DOHH2 (cell line): ENCODE results near the gene NBEA.

Experiments
- H3F3A ChIP-seq: fragments of 200-600 bp; sonication (generic), shearing (Covaris generic); 2 replicates; pipeline ENCODE4 v1.6.0; 2016; ENCODE audit warnings: antibody characterized with exemption, mild to moderate bottlenecking; ENCODE audit not compliant: control insufficient read depth, insufficient read depth
- H3K27ac ChIP-seq: fragments of 200-600 bp; sonication (generic); 2 replicates; pipeline ENCODE4 v1.5.1; 2014; ENCODE audit warnings: low read depth, mild to moderate bottlenecking, low read length, moderate library complexity
- H3K27me3 ChIP-seq: fragments of 200-600 bp; sonication (generic); 2 replicates; pipeline ENCODE4 v1.6.1; 2014; ENCODE audit warnings: mild to moderate bottlenecking, low read length, mixed read lengths; ENCODE audit not compliant: control insufficient read depth
- H3K36me3 ChIP-seq: fragments of 200-600 bp; sonication (generic); 2 replicates; pipeline ENCODE4 v1.6.1; 2014; ENCODE audit warnings: mild to moderate bottlenecking, low read length, moderate library complexity, mixed read lengths; ENCODE audit not compliant: control insufficient read depth
- H3K4me1 ChIP-seq: fragments of 200-600 bp; sonication (generic); 2 replicates; pipeline ENCODE4 v1.6.1; 2014; ENCODE audit warnings: mild to moderate bottlenecking, low read length, mixed read lengths; ENCODE audit not compliant: control insufficient read depth
- H3K4me2 ChIP-seq: fragments of 200-600 bp; sonication (generic); 2 replicates; pipeline ENCODE4 v1.6.0; 2014; ENCODE audit warnings: mild to moderate bottlenecking, low read length, moderate library complexity
- H3K4me3 ChIP-seq: fragments of 200-600 bp; sonication (generic); 2 replicates; pipeline ENCODE4 v1.5.1; 2014; ENCODE audit warnings: mild to moderate bottlenecking, low read length, mixed read lengths
- H3K79me2 ChIP-seq: fragments of 200-600 bp; sonication (generic); 2 replicates; pipeline ENCODE4 v1.6.1; 2014; ENCODE audit warnings: mild to moderate bottlenecking, low read length, mixed read lengths; ENCODE audit not compliant: control insufficient read depth
- H3K9me2 ChIP-seq: fragments of 200-600 bp; sonication (generic); replicated peaks from 2 replicates; pipeline ENCODE4 v1.6.1; 2014; ENCODE audit warnings: mild to moderate bottlenecking, low read length, mixed read lengths; ENCODE audit not compliant: control insufficient read depth
- H3K9me3 ChIP-seq: fragments of 200-600 bp; sonication (generic); 2 replicates; pipeline ENCODE4 v1.6.1; 2014; ENCODE audit warnings: antibody characterized with exemption, low read length, mixed read lengths; ENCODE audit not compliant: control insufficient read depth, insufficient read depth
- H4K20me1 ChIP-seq: fragments of 200-600 bp; sonication (generic); 2 replicates; pipeline ENCODE4 v1.6.0; 2014; ENCODE audit warnings: low read depth, mild to moderate bottlenecking, antibody characterized with exemption, low read length, moderate library complexity; ENCODE audit not compliant: control insufficient read depth, insufficient read depth
- EZH2phosphoT487 ChIP-seq: fragments of 200-600 bp; sonication (generic); IDR thresholded peaks from 2 replicates; pipeline ENCODE4 v1.6.1; 2017; ENCODE audit warnings: borderline replicate concordance, mild to moderate bottlenecking, antibody characterized with exemption, low read length, moderate library complexity, mixed read lengths
- TF ChIP-seq, protein P1 (sequence below): fragments of 200-600 bp; sonication (generic); IDR thresholded peaks from one replicate; pipeline ENCODE4 v1.5.1; 2014; ENCODE audit warnings: antibody characterized with exemption, mild to moderate bottlenecking, low read depth, low read length; ENCODE audit not compliant: poor library complexity, severe bottlenecking

Gene NBEA

DNA sequence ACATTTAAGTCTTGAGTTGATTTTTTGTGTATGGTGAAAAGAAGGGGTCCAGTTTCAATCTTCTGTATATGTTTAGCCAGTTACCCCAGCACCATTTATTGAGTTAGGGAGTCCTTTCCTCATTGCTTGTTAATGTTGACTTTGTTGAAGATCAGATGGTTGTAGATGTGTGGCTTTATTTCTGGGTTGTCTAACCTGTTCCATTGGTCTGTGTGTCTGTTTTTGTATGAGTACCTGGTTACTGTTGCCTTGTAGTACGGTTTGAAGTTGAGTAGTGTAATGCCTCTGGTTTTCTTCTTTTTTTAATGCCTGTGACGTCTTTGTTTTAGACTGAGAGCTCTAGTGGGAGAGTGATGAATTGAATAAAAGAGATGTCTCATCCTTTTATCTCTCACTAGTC, 83.2 kb downstream of the NBEA start:
- no peaks in the 10 kb centered on the region for H3K27me3 ChIP-seq
- no peak overlapping the region for H3K27ac ChIP-seq
- no peak overlapping the region for H3K4me3 ChIP-seq
- H3K9me3 ChIP-seq, result 0 out of 2 replicates have a peak, but pooled peaks cover 4% of the 10 kb centered on the region
- no peak overlapping the region for H3K4me2 ChIP-seq
- H3F3A ChIP-seq, result no peaks in the 10 kb centered on the region
- H3K4me1 ChIP-seq, result no peaks in the 10 kb centered on the region
- H3K9me2 ChIP-seq, result no peaks in the 10 kb centered on the region
- TF ChIP-seq EZH2phosphoT487, result no peak
- TF ChIP-seq, protein P1, sequence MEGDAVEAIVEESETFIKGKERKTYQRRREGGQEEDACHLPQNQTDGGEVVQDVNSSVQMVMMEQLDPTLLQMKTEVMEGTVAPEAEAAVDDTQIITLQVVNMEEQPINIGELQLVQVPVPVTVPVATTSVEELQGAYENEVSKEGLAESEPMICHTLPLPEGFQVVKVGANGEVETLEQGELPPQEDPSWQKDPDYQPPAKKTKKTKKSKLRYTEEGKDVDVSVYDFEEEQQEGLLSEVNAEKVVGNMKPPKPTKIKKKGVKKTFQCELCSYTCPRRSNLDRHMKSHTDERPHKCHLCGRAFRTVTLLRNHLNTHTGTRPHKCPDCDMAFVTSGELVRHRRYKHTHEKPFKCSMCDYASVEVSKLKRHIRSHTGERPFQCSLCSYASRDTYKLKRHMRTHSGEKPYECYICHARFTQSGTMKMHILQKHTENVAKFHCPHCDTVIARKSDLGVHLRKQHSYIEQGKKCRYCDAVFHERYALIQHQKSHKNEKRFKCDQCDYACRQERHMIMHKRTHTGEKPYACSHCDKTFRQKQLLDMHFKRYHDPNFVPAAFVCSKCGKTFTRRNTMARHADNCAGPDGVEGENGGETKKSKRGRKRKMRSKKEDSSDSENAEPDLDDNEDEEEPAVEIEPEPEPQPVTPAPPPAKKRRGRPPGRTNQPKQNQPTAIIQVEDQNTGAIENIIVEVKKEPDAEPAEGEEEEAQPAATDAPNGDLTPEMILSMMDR, result no peak
- H4K20me1 ChIP-seq, result no peaks in the 10 kb centered on the region
- H3K79me2 ChIP-seq, result no peaks in the 10 kb centered on the region; the same call in 1 of the 2 replicates
- no peaks in the 10 kb centered on the region for H3K36me3 ChIP-seq

DNA sequence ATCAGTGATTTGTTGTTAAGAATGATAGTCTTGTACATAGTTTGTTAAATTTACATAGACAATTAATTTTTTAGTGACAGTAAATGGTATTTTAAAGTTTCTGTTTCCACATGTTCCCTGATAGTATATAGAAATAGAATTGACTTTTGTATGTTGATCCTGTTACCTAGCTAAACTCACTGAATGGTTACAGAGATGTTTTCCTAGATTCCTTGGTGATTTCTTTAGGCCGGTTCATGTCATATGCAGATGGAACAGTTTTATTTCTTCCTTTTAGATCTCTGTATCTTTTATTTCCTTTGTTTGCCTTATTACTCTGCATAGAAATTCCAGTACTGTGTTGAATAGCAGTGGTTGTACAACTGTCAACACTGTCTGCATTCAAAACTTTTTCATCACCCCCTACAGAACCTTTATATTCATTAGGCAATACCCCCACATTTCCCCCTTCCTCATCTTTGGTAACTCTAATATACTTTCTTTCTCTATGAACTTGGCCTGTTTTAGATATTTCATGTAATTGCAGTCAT, 86.3 kb downstream of the NBEA start:
- TF ChIP-seq, protein P1, result no peak
- no peak for TF ChIP-seq EZH2phosphoT487

DNA sequence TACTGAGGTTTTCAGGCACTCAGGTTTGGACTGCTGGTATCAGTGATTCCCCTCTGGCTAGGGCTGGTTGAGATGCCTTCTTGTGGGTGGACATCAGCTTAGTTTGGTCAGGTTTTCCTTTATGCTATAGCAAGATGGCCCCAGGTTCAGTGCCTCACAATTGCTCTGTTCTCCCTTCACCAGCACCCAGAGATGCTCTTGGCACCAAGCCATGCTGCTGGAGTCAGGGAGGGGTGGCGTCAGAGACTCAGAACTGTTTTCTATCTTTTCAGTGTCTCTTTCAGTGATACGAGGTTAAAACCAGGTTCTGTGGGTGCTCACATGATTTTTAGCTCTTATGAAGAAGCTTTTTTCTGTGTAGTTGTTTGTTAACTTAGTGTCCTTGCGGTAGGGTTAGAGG, 96.9 kb downstream of the NBEA start:
- Histone ChIP-seq H3K4me3 (no peak overlapping the region), H3K4me1 (peaks cover 4% of the 10 kb centered on the region; the same call in 1 of the 2 replicates), H4K20me1 (no peaks in the 10 kb centered on the region), H3K9me3 (peaks cover 1% of the 10 kb centered on the region; the same call in 1 of the 2 replicates), H3K9me2 (no peaks in the 10 kb centered on the region), H3K4me2 (no peak overlapping the region), H3K79me2 (no peaks in the 10 kb centered on the region; the same call in 1 of the 2 replicates), H3K36me3 (no peaks in the 10 kb centered on the region), H3K27ac (no peak overlapping the region), H3F3A (no peaks in the 10 kb centered on the region), H3K27me3 (no peaks in the 10 kb centered on the region)
- TF ChIP-seq, protein P1, result no peak
- no peak for TF ChIP-seq EZH2phosphoT487

More for the DNA sequence above, 86.3 kb downstream of the NBEA start:
- Histone ChIP-seq H3K4me2 (no peak overlapping the region), H3K27ac (no peak overlapping the region), H3K27me3 (no peaks in the 10 kb centered on the region), H3K36me3 (no peaks in the 10 kb centered on the region), H3K9me3 (peaks cover 10% of the 10 kb centered on the region; the same call in 1 of the 2 replicates), H3K79me2 (no peaks in the 10 kb centered on the region), H4K20me1 (no peaks in the 10 kb centered on the region), H3K9me2 (no peaks in the 10 kb centered on the region), H3K4me3 (no peak overlapping the region), H3F3A (no peaks in the 10 kb centered on the region), H3K4me1 (no peaks in the 10 kb centered on the region)
